HG03025 (cell line): ENCODE results near the gene SLC9A5.

ENCODE experiments used
- ATAC-seq: cut with Tn5 transposase; IDR thresholded peaks from one replicate; pipeline ENCODE4 v1.9.1; 2021; ENCODE audit warnings: mild to moderate bottlenecking, moderate library complexity; ENCODE audit not compliant: unreplicated experiment, low FRiP score

The SLC9A5 gene

GRCh38 chr16:67212766-67213165 is 36.0 kb upstream of the SLC9A5 start:
- no peak for ATAC-seq

GRCh38 chr16:67213197-67214019 is 35.4 kb upstream of the SLC9A5 start:
- ATAC-seq = no peak

GRCh38 chr16:67215706-67216105 is 33.1 kb upstream of the SLC9A5 start:
- ATAC-seq = no peak

GRCh38 chr16:67216612-67217490 is 31.9 kb upstream of the SLC9A5 start:
- ATAC-seq = no peak

GRCh38 chr16:67223992-67224391 is 24.8 kb upstream of the SLC9A5 start:
- ATAC-seq = no peak

GRCh38 chr16:67226295-67226803 is 22.4 kb upstream of the SLC9A5 start:
- no peak for ATAC-seq

GRCh38 chr16:67226804-67227566 is 21.8 kb upstream of the SLC9A5 start, which contains the start of gene TMEM208:
Gene TMEM208 (plus strand): TSS chr16:67227130. CDS start chr16:67227219, 89 bp downstream.
- peak; percentile 83 for ATAC-seq

- no peak for ATAC-seq
Measured at GRCh38 chr16:67227567-67227921, 21.2 kb upstream of the SLC9A5 start.

- ATAC-seq = no peak
Measured at GRCh38 chr16:67228034-67228785, 20.6 kb upstream of the SLC9A5 start.

GRCh38 chr16:67228905-67229304 is 19.9 kb upstream of the SLC9A5 start:
- ATAC-seq = no peak

GRCh38 chr16:67229906-67230808 is 18.6 kb upstream of the SLC9A5 start:
- no peak for ATAC-seq

GRCh38 chr16:67230809-67231660 is 17.7 kb upstream of the SLC9A5 start:
- ATAC-seq = no peak

- ATAC-seq = no peak
Measured at GRCh38 chr16:67233596-67233995, 15.2 kb upstream of the SLC9A5 start.

GRCh38 chr16:67234180-67234597 is 14.6 kb upstream of the SLC9A5 start:
- no peak for ATAC-seq

- no peak for ATAC-seq
Measured at GRCh38 chr16:67235816-67236562, 12.8 kb upstream of the SLC9A5 start.

- no peak for ATAC-seq
Measured at GRCh38 chr16:67236563-67237395, 12.0 kb upstream of the SLC9A5 start.
